Effector CD8-positive, alpha-beta T cell (primary cell): ENCODE results near the gene ATAD1.
"Not testable (repeated sequence)": the region's sequence is repeated elsewhere in the genome, so short reads cannot be mapped to it uniquely, and the experiment has no call there.

ENCODE experiments used
- DNase-seq: peaks from one replicate; lab custom pipeline; 2025; lab: John Stamatoyannopoulos, UW
- total RNA-seq, 4 experiments: gene quantifications; one replicate each; lab custom pipeline; 2026; lab: John Stamatoyannopoulos, UW

The ATAD1 gene
- 75.2 to 101 (median 83.2) reads per million in 4 experiments for total RNA-seq

- DNase-seq = peak; percentile 81
Measured at GRCh38 chr10:87817609-87818504, at the start of gene ATAD1. TSS of gene ATAD1 (minus strand) at chr10:87818226. CDS start at chr10:87814599, 3,627 bp downstream.

- no peak for DNase-seq
Measured at GRCh38 chr10:87867453-87867852, 49.4 kb upstream of the ATAD1 start.

DNA sequence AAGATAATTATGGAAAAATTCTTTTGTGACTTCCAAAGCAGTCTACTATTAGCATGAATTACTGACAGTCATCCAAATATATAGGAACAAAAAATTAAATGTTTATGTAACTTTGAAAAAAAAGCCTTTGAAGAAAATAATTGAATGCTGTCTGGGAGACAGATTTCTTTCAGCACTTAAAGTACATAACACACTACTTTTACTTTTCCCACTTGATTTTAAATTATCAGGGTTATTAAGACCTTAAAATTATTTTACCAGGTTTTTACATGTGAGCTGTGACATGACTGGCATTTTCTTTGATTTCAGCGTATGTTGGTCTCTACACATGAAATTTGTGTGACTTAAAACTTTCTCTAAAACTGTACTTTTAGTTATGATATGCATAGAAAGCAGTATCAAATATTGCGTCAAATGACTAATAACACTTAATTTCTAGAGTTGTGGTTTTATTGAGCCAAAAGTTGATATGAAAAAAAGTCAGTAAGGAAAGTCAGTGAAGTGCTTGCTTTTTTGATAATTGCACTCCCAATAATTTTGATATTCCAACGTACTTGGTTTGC, 48.5 kb upstream of the ATAD1 start:
- no peak for DNase-seq

- DNase-seq = no peak
Measured at GRCh38 chr10:87865241-87865881, 47.3 kb upstream of the ATAD1 start.

- no peak for DNase-seq
Measured at GRCh38 chr10:87864496-87865059, 46.6 kb upstream of the ATAD1 start.

DNA sequence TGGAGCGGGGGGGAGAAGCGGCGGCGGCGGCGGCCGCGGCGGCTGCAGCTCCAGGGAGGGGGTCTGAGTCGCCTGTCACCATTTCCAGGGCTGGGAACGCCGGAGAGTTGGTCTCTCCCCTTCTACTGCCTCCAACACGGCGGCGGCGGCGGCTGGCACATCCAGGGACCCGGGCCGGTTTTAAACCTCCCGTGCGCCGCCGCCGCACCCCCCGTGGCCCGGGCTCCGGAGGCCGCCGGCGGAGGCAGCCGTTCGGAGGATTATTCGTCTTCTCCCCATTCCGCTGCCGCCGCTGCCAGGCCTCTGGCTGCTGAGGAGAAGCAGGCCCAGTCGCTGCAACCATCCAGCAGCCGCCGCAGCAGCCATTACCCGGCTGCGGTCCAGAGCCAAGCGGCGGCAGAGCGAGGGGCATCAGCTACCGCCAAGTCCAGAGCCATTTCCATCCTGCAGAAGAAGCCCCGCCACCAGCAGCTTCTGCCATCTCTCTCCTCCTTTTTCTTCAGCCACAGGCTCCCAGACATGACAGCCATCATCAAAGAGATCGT, 46.0 kb upstream of the ATAD1 start:
- peak; percentile 11 for DNase-seq

GRCh38 chr10:87863053-87863943, 45.3 kb upstream of the ATAD1 start, which contains the start of the genes KLLN and PTEN:
TSS of gene KLLN (minus strand) at chr10:87863533. CDS start at chr10:87862487, 1,046 bp downstream.
TSS of gene PTEN (plus strand) at chr10:87863625. CDS start at chr10:87864470, 845 bp downstream.
- DNase-seq = peak; percentile 71

GRCh38 chr10:87862679-87863052, 44.6 kb upstream of the ATAD1 start:
- DNase-seq = peak; percentile 63

- DNase-seq = peak; percentile 84
Measured at GRCh38 chr10:87861953-87862678, 44.1 kb upstream of the ATAD1 start.

DNA sequence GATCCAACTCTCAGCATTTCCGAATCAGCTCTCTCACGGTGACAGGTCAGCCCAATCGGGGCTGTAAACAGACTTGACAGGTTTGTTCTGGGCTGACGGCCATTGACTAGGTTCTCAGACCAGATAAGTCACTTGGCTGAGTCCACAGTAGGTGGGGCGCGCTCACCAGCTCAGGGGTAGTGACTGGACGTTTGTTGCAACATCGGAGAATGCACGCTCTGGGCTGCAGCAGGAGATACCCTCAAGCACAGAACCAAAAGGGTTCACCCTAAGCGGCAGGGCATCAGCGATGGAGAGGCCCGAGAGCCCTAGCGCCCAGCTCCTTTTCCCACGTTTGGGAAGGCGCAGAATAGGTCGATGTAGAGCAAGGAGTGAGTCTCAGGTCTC, 43.5 kb upstream of the ATAD1 start:
- DNase-seq = no peak

DNA sequence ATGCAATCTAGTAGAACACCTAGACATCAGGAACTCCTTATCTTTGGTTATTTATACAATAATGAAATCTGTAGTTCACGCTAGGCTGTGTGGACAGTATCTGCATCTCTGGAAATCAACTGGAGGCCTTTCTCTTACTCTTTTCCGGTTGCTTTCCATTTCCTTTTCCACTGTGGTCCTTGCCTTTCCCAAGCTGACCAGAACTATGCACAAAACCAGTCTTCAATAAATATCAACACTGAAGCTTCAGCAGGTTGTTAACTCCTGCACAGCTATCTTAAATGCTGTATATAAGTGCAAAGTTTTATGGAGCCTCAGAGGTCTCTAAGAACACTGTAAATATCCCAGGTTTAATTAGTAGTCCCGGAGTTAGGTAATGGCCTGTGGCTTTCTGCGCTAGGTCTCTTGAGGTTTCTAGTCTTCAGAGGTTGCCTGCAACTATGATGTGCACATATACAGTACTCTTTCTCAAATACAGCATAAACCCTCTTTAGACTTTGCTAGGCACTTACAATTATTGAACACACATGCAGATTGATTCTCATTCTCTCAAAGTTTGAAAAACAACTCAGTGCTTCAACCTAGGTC, 42.9 kb upstream of the ATAD1 start:
- DNase-seq = no peak

GRCh38 chr10:87860156-87860795, 42.2 kb upstream of the ATAD1 start:
- DNase-seq = peak; percentile 2

- DNase-seq = not testable (repeated sequence)
Measured at GRCh38 chr10:87855665-87856064, 37.6 kb upstream of the ATAD1 start.

GRCh38 chr10:87855247-87855646, 37.2 kb upstream of the ATAD1 start:
- DNase-seq = not testable (repeated sequence)

DNA sequence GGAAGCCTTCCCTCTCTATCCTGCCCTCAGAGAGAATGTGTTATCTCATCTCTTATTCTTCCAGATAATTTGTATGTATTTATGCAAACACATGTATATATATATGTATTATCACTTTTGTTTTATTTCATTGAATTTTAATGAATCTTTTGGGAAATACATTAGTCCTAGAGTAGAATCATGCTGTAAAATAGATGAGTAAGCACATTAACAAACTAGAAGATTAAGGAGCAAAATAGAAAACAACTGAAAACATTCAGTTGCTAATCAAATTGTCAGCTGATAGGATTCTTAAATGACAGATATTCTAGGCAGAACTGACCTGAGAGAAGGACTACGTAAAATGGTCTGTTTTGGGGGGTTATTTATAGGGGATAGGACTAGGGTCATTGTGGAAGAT, 34.1 kb upstream of the ATAD1 start:
- no peak for DNase-seq

DNA sequence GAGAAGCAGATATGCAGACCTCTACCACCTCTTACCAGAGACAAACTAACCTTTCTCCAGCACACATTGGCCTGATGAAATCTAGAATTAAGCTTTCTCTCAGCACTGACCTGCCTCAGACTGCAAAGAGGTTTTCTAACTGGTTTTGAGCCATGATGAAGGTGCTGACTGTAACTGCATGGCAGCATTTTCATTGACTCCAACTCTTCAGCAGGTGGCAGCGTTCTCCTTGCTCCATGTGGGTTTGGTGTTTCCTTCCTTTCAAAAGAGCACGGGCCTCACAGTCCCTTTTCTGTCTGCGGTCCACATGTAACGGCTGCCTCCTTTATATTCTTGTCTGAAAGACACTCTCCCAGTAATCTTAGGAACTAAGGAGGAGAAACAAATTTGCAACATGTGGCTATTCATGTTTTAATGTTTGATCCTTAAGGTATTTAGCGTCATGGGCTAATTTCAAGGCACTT, 32.7 kb upstream of the ATAD1 start:
- peak; percentile 15 for DNase-seq

GRCh38 chr10:87849001-87849400, 31.0 kb upstream of the ATAD1 start:
- no peak for DNase-seq

DNA sequence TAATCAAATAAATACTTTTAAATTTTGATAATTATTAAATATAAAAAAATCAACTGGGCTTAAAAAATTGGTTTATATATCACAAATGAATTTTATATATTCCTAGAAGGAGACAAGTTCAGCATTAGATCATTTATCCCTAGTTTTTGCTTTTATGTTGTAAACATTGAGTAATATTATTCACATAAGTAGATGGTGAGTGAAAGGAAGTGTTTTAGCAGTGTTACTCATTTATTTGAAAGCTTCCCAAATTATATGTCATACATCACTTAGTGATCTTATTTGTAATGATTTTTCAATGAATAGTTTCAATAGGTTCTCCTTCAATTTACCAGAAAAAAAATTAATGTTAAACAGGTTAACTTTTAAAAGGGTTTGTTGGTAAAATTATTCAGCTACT, 29.5 kb upstream of the ATAD1 start:
- no peak for DNase-seq

DNA sequence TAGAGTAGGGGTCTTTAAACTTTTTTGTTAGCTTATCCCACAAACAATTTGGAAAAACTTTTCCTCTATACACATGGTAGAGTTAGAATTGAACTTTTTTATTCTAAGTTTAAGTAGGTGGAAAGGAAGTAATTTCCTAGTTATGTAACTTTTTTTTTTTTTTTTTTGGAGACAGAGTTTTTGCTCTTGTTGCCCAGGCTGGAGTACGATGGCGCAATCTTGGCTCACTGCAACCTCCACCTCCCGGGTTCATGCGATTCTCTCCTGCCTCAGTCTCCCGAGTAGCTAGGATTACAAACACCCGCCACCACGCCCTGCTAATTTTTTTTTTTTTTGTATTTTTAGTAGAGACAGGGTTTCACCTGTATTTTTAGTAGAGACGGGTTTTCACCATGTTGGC, 28.7 kb upstream of the ATAD1 start:
- DNase-seq = not testable (repeated sequence)
